IPS DF 6.9 (cell line): Measurements from ENCODE around the gene RPL13A.

Experiments
- DNase-seq: peaks from one replicate; pipeline ENCODE4 v3.0.0-alpha.2; 2013; ENCODE audit warnings: low read depth, low spot score
- H3K27ac ChIP-seq: one replicate; pipeline ENCODE4 v1.5.1; 2013; ENCODE audit warnings: low read length, control low read depth
- H3K27me3 ChIP-seq: 2 replicates; pipeline ENCODE4 v1.6.1; 2013; ENCODE audit warnings: mild to moderate bottlenecking, low read length; ENCODE audit not compliant: control insufficient read depth, insufficient read depth
- H3K36me3 ChIP-seq: 2 replicates; pipeline ENCODE4 v1.6.1; 2013; ENCODE audit warnings: low read length; ENCODE audit not compliant: control insufficient read depth, insufficient read depth
- H3K4me1 ChIP-seq: 2 replicates; pipeline ENCODE4 v1.6.1; 2013; ENCODE audit warnings: low read length; ENCODE audit not compliant: control insufficient read depth, insufficient read depth
- H3K4me3 ChIP-seq: 2 replicates; pipeline ENCODE4 v1.5.1; 2013; ENCODE audit warnings: mild to moderate bottlenecking, low read length
- H3K9me3 ChIP-seq: 2 replicates; pipeline ENCODE4 v1.6.1; 2013; ENCODE audit warnings: low read length, inconsistent platforms; ENCODE audit not compliant: control insufficient read depth, insufficient read depth
- WGBS: extraction: QIAGEN DNeasy Blood & Tissue Kit; methylation state at CpG from one replicate; pipeline ENCODE4 v1.1.7; 2013; ENCODE audit warnings: mixed read lengths, missing lambda C conversion rate; ENCODE audit not compliant: insufficient read length, insufficient coverage; 5-methylcytosine and 5-hydroxymethylcytosine counted together

The RPL13A gene

DNA sequence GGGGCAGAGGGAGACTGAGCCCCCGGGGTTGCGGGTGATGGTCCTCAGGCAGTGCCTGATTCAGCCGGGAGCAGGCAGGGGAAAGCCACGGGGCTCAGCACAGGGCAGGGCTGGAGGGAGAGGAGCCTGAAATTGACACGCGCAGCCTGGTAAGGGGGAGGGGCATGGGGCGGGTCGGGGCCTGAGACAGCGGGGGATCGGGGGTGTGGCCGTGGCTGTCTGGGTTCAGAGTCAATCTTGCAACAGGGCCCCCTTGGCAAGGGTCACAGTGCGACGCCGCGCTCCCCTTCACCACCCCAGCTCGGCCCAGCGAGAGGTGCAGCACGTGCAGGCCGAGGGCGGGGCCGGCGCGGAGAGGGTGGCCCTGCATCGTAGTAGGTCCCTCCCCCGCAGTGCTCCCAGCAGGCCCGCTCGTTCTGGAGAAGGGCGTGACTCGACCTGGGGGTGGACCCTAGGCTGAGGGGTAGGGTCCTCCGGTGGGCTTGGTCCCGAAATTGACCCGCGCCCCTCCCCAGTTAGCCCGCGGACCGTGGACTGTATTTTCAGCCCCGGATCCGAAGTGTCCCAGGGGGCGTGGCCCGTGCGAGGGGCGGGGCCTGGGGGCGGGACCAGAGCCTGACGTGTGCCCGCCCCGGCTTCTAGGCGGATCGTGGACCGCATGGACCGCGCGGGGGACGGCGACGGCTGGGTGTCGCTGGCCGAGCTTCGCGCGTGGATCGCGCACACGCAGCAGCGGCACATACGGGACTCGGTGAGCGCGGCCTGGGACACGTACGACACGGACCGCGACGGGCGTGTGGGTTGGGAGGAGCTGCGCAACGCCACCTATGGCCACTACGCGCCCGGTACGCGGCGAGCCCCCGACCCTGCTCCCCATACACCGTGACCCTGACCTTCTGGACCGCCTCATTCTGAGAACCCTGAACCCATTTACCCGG, 46.4 kb downstream of the RPL13A start:
- H3K9me3 ChIP-seq = no peaks in the 10 kb centered on the region
- H3K4me1 ChIP-seq = no peaks in the 10 kb centered on the region
- no peaks in the 10 kb centered on the region; the same call in 1 of the 2 replicates for H3K36me3 ChIP-seq
- no peak for DNase-seq
- H3K27me3 ChIP-seq = no peaks in the 10 kb centered on the region
- WGBS = no CpG with 5 or more reads among the region's 87 CpGs
- peak overlapping the region; percentile 81; the same call in 1 of the 2 replicates for H3K4me3 ChIP-seq
- H3K27ac ChIP-seq = no peak overlapping the region

DNA sequence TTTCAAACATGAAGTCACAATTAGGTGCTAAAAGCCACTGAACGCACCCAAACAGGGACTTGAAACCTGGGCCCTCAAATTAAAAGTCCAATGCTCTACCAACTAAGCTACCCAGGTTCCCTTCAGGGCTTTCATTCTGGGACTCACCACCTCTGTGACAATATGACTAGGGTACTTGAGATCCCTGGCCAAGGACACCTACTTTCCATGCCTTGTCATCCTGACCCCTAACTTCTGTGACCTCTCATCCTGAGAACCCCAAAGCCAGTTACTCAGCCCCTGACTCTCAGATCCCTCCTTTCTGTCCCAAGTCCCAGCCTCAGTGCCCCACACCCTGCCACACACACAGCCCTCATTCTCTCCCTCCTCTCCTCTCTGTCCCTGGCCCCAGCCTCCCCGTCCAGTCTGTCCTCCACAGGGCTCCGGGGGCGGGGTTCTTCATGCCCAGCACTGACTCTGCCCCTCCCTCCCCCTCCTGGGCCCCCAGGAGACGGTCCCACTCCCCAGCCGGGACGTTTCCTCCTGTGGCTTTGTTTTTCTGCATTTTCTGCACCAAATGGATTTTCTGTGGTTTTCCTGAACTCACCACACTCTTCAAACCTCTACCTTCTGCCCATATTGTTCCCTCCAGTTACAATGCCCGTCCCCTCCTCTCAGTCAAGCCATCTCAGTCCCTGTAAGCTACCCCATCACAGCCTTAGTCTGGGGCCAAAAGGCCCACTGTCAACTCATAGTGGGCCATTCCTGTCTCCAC, 47.4 kb downstream of the RPL13A start:
- H3K4me1 ChIP-seq = no peaks in the 10 kb centered on the region
- DNase-seq = no peak
- H3K4me3 ChIP-seq = no peak overlapping the region
- H3K9me3 ChIP-seq = no peaks in the 10 kb centered on the region
- H3K27me3 ChIP-seq = no peaks in the 10 kb centered on the region
- H3K27ac ChIP-seq = no peak overlapping the region
- H3K36me3 ChIP-seq = no peaks in the 10 kb centered on the region; the same call in 1 of the 2 replicates
- WGBS = no CpG with 5 or more reads among the region's 8 CpGs

DNA sequence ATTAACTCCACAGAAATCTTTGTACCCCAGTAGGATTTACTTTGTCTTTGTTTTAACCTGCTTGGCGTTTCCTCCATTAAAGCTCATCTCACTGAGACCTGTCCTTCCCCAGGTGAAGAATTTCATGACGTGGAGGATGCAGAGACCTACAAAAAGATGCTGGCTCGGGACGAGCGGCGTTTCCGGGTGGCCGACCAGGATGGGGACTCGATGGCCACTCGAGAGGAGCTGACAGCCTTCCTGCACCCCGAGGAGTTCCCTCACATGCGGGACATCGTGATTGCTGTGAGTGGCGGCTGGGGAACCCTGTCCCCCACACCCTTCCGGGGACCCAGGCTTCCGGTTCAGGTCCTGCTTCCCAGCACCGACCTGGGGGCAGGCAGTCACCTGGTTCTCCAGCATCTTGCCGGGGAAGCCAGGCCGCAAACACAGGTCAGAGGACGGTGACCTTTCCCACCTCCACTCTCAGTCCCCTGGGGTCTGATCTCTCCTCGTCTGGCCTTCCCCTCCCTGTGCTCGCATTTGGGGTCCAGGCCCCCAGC, 49.6 kb downstream of the RPL13A start:
- Histone ChIP-seq H3K4me1 (no peaks in the 10 kb centered on the region), H3K27me3 (no peaks in the 10 kb centered on the region), H3K4me3 (no peak overlapping the region), H3K36me3 (no peaks in the 10 kb centered on the region; the same call in 1 of the 2 replicates), H3K27ac (no peak overlapping the region), H3K9me3 (no peaks in the 10 kb centered on the region)
- no peak for DNase-seq
- no CpG with 5 or more reads among the region's 22 CpGs for WGBS

DNA sequence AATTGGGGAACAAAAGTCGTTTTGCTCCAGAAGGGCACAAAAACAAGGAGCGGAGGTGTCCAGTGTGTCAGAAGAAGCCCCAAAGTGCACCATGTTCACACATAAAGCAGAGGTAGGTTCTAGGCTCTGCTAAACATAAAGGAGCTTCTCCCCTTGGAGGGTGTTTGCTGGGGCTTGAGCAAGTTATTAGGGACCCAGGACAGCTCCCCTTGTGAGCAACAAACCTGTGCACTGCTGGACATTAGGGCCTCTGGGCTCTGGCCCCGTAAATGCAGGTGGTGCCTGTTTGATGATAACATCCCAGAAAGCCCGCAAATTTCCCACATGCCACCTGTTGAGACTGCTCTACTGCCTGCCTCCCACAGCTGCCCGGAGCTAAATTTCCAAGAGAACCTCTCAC, 51.2 kb downstream of the RPL13A start:
- H3K4me1 ChIP-seq = no peaks in the 10 kb centered on the region
- H3K27ac ChIP-seq = no peak overlapping the region
- no peak for DNase-seq
- no peaks in the 10 kb centered on the region for H3K9me3 ChIP-seq
- H3K27me3 ChIP-seq = no peaks in the 10 kb centered on the region
- WGBS = no CpG with 5 or more reads among the region's 5 CpGs
- no peak overlapping the region for H3K4me3 ChIP-seq
- H3K36me3 ChIP-seq = no peaks in the 10 kb centered on the region; the same call in 1 of the 2 replicates

DNA sequence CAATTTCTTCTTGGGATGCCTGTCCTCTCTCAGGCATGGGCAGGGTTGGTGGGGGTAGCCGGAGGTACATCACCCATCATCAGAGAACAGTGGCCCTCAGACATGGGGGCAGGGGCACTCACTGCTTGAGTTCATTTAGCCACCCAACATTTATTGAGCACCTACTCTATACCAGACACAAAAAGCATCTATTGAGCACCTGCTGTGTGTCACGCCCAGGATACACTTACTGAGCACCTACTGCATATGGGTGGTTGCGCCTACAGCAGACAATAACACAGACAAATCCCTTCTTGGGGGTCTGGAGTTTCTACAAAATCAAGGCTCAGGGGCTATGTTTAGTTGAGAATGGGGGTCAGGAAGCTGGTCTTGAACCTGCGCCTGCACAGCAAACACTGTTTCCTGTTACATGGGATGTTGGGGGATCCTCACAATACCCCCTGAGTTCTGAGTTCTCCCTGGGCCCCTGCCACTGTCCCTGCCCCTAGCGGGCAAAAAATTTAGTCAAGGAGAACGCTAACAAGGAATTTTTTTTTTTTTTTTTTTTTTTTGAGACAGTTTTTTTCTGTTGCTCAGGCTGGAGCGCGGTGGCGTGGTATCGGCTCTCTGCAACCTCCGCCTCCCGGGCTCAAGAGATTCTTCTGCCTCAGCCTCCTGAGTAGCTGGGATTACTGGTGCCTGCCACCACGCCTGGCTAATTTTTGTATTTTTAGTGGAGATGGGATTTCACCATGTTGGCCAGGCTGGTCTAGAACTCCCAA, 52.0 kb downstream of the RPL13A start:
- no peak for DNase-seq
- H3K36me3 ChIP-seq = no peaks in the 10 kb centered on the region; the same call in 1 of the 2 replicates
- H3K27ac ChIP-seq = no peak overlapping the region
- H3K27me3 ChIP-seq = no peaks in the 10 kb centered on the region
- no peaks in the 10 kb centered on the region for H3K9me3 ChIP-seq
- no peak overlapping the region for H3K4me3 ChIP-seq
- no CpG with 5 or more reads among the region's 13 CpGs for WGBS
- H3K4me1 ChIP-seq = no peaks in the 10 kb centered on the region
